Stimulated activated memory B cell treated with anti-CD40 and anti-IgM and Interleukin-4, amounts not matched to agents 10 μg/mL and 1 μg/mL and 100 μg/mL, for 72 hours (primary cell): Measurements from ENCODE around the gene ACACA.
"Not testable (repeated sequence)": the region's sequence is repeated elsewhere in the genome, so short reads cannot be mapped to it uniquely, and the experiment has no call there.

Experiments
- ATAC-seq: fragments of 150-1000 bp; cut with Tn5 transposase; 2 replicates; pipeline ENCODE4 v1.10.0; 2021
- H3K27ac Mint-ChIP-seq: one replicate; pipeline ENCODE4 v1.8.0; 2022; ENCODE audit warnings: mild to moderate bottlenecking, mixed read lengths
- H3K27me3 Mint-ChIP-seq: one replicate; pipeline ENCODE4 v1.8.0; 2022; ENCODE audit warnings: mixed read lengths
- H3K36me3 Mint-ChIP-seq: one replicate; pipeline ENCODE4 v1.8.0; 2022; ENCODE audit warnings: mixed read lengths
- H3K4me1 Mint-ChIP-seq: one replicate; pipeline ENCODE4 v1.8.0; 2022; ENCODE audit warnings: mixed read lengths
- H3K4me3 Mint-ChIP-seq: one replicate; pipeline ENCODE4 v1.8.0; 2022; ENCODE audit warnings: mild to moderate bottlenecking, moderate library complexity, mixed read lengths
- H3K9me3 Mint-ChIP-seq: one replicate; pipeline ENCODE4 v1.8.0; 2022; ENCODE audit warnings: mixed read lengths

Gene ACACA

GRCh38 chr17:37410357-37410756 lies 3.7 kb upstream of the ACACA start:
- peaks cover 42% of the 10 kb centered on the region for H3K36me3 Mint-ChIP-seq

GRCh38 chr17:37408145-37408479 lies 1.5 kb upstream of the ACACA start:
- Mint-ChIP-seq H3K36me3 (peaks cover 26% of the 10 kb centered on the region), H3K27ac (peak overlapping the region; percentile 98), H3K4me1 (peaks cover 40% of the 10 kb centered on the region), H3K4me3 (peak overlapping the region; percentile 86)
- not testable (repeated sequence) for H3K9me3 Mint-ChIP-seq, ATAC-seq, H3K27me3 Mint-ChIP-seq

More at GRCh38 chr17:37410357-37410756, 3.7 kb upstream of the ACACA start:
- no peak for ATAC-seq
- Mint-ChIP-seq H3K27me3 (no peaks in the 10 kb centered on the region), H3K4me3 (no peak overlapping the region), H3K27ac (peak overlapping the region; percentile 40), H3K4me1 (peaks cover 42% of the 10 kb centered on the region), H3K9me3 (no peaks in the 10 kb centered on the region)

GRCh38 chr17:37405955-37406634 lies 541 bp downstream of the ACACA start:
- H3K27me3 Mint-ChIP-seq, result no peaks in the 10 kb centered on the region
- peak; percentile 56 for ATAC-seq

GRCh38 chr17:37405522-37405921 lies 1.1 kb downstream of the ACACA start:
- not testable (repeated sequence) for ATAC-seq, H3K36me3 Mint-ChIP-seq
- peaks cover 41% of the 10 kb centered on the region for H3K4me1 Mint-ChIP-seq

More at GRCh38 chr17:37405955-37406634, 541 bp downstream of the ACACA start:
- Mint-ChIP-seq H3K4me1 (peaks cover 42% of the 10 kb centered on the region), H3K4me3 (peak overlapping the region; percentile 99), H3K27ac (peak overlapping the region; percentile 98), H3K9me3 (no peaks in the 10 kb centered on the region), H3K36me3 (peaks cover 11% of the 10 kb centered on the region)

DNA sequence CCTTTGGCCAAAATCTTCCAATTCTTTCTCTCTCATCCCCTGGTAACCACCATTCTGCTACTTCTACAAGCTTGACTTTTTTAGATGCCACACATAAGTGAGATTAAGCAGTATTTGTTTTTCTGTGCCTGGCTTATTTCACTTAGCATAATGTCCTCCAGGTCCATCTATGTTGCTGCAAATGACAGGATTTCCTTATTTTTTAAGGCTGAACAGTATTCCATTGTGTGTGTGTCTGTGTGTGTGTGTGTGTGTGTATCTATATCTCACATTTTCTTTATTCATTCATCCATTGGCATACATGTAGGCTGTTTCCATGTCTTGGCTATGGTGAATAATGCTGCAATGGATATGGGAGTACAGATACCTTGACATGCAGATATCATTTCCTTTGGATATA lies 6.1 kb downstream of the ACACA start:
- Mint-ChIP-seq H3K4me3 (no peak overlapping the region), H3K4me1 (peaks cover 24% of the 10 kb centered on the region), H3K27me3 (no peaks in the 10 kb centered on the region), H3K27ac (no peak overlapping the region), H3K36me3 (peaks cover 6% of the 10 kb centered on the region), H3K9me3 (no peaks in the 10 kb centered on the region)
- ATAC-seq, result no peak

More at GRCh38 chr17:37405522-37405921, 1.1 kb downstream of the ACACA start:
- Mint-ChIP-seq H3K27ac (peak overlapping the region; percentile 98), H3K4me3 (peak overlapping the region; percentile 99)
- H3K27me3 Mint-ChIP-seq, H3K9me3 Mint-ChIP-seq: not testable (repeated sequence)

DNA sequence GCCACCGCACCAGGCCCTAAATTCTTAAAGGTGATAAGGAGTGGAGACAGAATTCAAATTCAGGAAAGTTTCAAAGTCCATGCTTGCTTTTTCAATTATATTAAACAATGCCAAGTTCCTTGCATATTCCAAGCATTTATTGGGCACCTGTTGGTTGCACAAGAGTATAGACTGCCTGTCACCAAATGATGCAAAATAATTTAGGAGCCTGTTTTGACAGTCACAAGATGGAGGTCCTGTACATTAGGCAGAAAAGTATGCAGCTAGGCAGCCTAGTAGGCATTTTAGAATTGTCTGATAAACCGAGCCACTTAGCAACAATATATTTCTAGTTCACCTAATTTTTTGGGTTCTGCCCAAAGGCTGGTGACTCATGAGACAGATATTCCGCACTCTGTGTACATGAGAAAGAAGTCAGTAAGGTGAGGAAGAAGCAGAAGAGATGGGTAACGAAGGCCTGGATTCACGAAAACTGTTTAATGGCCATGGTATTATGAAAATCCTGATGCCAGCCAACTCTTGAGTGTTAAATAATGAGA lies 7.3 kb downstream of the ACACA start:
- no peaks in the 10 kb centered on the region for H3K9me3 Mint-ChIP-seq

DNA sequence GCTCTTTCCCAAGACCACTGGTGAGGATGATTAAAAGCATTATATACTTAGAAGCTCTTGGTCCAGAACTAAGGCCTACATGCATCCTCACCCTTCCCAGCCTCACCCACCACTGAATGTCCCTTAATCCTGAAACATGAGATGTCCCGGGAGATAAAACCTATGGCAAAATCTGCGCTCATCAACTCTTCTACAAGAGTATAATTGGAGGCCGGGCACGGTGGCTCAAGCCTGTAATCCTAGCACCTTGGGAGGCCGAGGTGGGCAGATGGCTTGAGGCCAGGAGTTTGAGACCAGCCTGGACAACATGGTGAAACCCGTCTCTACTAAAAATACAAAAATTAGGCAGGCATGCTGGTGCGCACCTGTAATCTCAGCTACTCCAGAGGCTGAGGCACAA lies 13.3 kb downstream of the ACACA start:
- Mint-ChIP-seq H3K4me3 (no peak overlapping the region), H3K4me1 (peaks cover 19% of the 10 kb centered on the region), H3K36me3 (no peaks in the 10 kb centered on the region), H3K27ac (no peak overlapping the region), H3K9me3 (no peaks in the 10 kb centered on the region), H3K27me3 (no peaks in the 10 kb centered on the region)
- ATAC-seq, result no peak

More for the DNA sequence above, 7.3 kb downstream of the ACACA start:
- H3K4me3 Mint-ChIP-seq, result no peak overlapping the region
- H3K36me3 Mint-ChIP-seq, result no peaks in the 10 kb centered on the region
- no peak overlapping the region for H3K27ac Mint-ChIP-seq
- H3K4me1 Mint-ChIP-seq, result peaks cover 12% of the 10 kb centered on the region
- no peak for ATAC-seq
- H3K27me3 Mint-ChIP-seq, result no peaks in the 10 kb centered on the region

GRCh38 chr17:37392024-37392590 lies 14.5 kb downstream of the ACACA start:
- no peak overlapping the region for H3K4me3 Mint-ChIP-seq
- H3K9me3 Mint-ChIP-seq, result no peaks in the 10 kb centered on the region
- H3K27me3 Mint-ChIP-seq, result no peaks in the 10 kb centered on the region
- peaks cover 13% of the 10 kb centered on the region for H3K4me1 Mint-ChIP-seq
- H3K27ac Mint-ChIP-seq, result peak overlapping the region; percentile 32
- peak; percentile 64 for ATAC-seq
- no peaks in the 10 kb centered on the region for H3K36me3 Mint-ChIP-seq

DNA sequence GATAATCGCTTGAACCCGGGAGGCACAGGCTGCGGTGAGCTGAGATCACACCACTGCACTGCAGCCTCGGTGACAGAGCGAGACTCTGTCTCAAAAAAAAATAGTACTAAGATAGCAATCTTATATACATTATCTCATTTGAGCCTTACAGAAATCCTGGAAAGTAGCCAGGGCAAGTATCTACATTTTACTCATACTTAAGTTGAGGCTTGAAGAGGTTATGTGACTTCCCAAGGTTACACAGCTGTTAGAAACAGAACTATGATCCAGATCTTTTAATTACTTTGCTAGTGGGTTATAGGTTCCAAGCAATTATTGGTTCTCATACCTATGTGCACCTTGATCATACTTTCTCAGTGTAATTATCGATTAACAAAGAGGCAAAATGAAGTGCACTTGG lies 15.5 kb downstream of the ACACA start:
- peaks cover 13% of the 10 kb centered on the region for H3K4me1 Mint-ChIP-seq
- H3K9me3 Mint-ChIP-seq, result no peaks in the 10 kb centered on the region
- H3K27me3 Mint-ChIP-seq, result no peaks in the 10 kb centered on the region
- ATAC-seq, result no peak
- H3K36me3 Mint-ChIP-seq, result no peaks in the 10 kb centered on the region
- H3K4me3 Mint-ChIP-seq, result no peak overlapping the region
- H3K27ac Mint-ChIP-seq, result no peak overlapping the region

DNA sequence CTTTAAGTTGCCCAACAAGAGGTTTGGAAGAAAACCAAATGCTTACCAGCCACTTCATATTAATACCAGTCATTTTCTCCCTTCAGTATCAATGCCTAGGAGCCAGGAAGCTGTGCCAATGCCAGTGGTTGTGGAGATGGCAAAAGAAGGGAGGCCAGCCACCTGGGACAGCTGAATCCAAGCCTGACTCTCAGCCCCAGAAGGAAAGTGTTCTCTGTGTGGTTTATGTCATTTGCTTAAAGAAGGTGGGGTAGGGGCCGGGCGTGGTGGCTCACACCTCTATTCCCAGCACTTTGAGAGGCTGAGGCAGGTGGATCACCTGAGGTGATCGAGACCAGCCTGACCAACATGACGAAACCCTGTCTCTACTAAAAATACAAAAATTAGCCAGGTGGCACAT lies 17.5 kb downstream of the ACACA start:
- no peak overlapping the region for H3K4me3 Mint-ChIP-seq
- H3K27ac Mint-ChIP-seq, result peak overlapping the region; percentile 30
- ATAC-seq, result no peak
- peaks cover 13% of the 10 kb centered on the region for H3K4me1 Mint-ChIP-seq
- H3K27me3 Mint-ChIP-seq, result no peaks in the 10 kb centered on the region
- H3K36me3 Mint-ChIP-seq, result no peaks in the 10 kb centered on the region
- no peaks in the 10 kb centered on the region for H3K9me3 Mint-ChIP-seq

- H3K4me1 Mint-ChIP-seq, result peaks cover 13% of the 10 kb centered on the region
- no peak for ATAC-seq
Observed at GRCh38 chr17:37388266-37388665, 18.4 kb downstream of the ACACA start.

GRCh38 chr17:37386462-37386861 lies 20.2 kb downstream of the ACACA start:
- Mint-ChIP-seq H3K4me1 (peaks cover 2% of the 10 kb centered on the region), H3K9me3 (no peaks in the 10 kb centered on the region), H3K27me3 (no peaks in the 10 kb centered on the region), H3K36me3 (no peaks in the 10 kb centered on the region), H3K4me3 (no peak overlapping the region), H3K27ac (no peak overlapping the region)
- ATAC-seq, result no peak

More at GRCh38 chr17:37388266-37388665, 18.4 kb downstream of the ACACA start:
- no peaks in the 10 kb centered on the region for H3K27me3 Mint-ChIP-seq
- H3K9me3 Mint-ChIP-seq, result no peaks in the 10 kb centered on the region
- H3K36me3 Mint-ChIP-seq, result no peaks in the 10 kb centered on the region
- H3K27ac Mint-ChIP-seq, result no peak overlapping the region
- H3K4me3 Mint-ChIP-seq, result no peak overlapping the region

- Mint-ChIP-seq H3K27ac (no peak overlapping the region), H3K36me3 (no peaks in the 10 kb centered on the region), H3K4me3 (no peak overlapping the region), H3K27me3 (no peaks in the 10 kb centered on the region), H3K9me3 (no peaks in the 10 kb centered on the region), H3K4me1 (no peaks in the 10 kb centered on the region)
- no peak for ATAC-seq
Observed at GRCh38 chr17:37385474-37385990, 21.1 kb downstream of the ACACA start.

DNA sequence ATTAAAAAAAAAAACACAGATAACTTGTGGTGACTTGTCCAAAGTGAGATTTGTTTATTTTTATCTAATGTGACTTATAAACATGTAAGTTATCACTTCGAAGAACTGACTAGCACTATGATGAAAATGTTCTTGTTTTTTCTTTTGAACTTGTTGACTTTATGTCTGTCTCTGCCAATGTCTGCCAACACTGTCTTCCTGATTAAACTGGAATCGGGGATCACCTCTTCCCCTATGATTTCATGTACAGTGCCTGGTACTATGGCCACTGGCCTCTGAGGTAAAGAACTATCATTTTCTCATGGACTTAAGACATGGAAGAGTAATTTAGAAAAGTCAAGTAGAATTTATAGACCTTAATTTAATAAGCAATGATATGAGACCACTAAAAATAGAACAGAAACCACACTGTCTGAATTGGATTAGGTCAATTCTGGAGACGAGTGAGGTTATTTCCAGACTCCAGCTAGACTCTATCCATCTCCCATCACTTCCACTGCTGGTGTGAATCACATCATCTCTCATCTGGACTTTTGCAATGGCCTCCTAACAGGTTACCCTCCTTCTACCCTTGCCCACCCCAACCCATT lies 22.0 kb downstream of the ACACA start:
- Mint-ChIP-seq H3K9me3 (no peaks in the 10 kb centered on the region), H3K27ac (no peak overlapping the region), H3K4me3 (no peak overlapping the region), H3K4me1 (no peaks in the 10 kb centered on the region), H3K36me3 (no peaks in the 10 kb centered on the region), H3K27me3 (no peaks in the 10 kb centered on the region)
- no peak for ATAC-seq

- H3K36me3 Mint-ChIP-seq, result no peaks in the 10 kb centered on the region
- no peak overlapping the region for H3K4me3 Mint-ChIP-seq
- no peak overlapping the region for H3K27ac Mint-ChIP-seq
- no peaks in the 10 kb centered on the region for H3K27me3 Mint-ChIP-seq
- no peaks in the 10 kb centered on the region for H3K9me3 Mint-ChIP-seq
- ATAC-seq, result no peak
- no peaks in the 10 kb centered on the region for H3K4me1 Mint-ChIP-seq
Observed at GRCh38 chr17:37382056-37382455, 24.6 kb downstream of the ACACA start.
